ENCODE measurements around the gene ZNF26.
"Not testable (repeated sequence)": the region's sequence is repeated elsewhere in the genome, so short reads cannot be mapped to it uniquely, and the experiment has no call there.

Gene ZNF26

GRCh38 chr12:132956011-132956788, 30.0 kb upstream of the ZNF26 start, which contains the start of gene ZNF605:
TSS of gene ZNF605 (minus strand) at chr12:132956306. CDS start at chr12:132945635, 10,671 bp downstream.
- peak; percentile 96 for DNase-seq (ENCODE audit: low spot score)

- not testable (repeated sequence) for DNase-seq (ENCODE audit: low spot score)
Observed at GRCh38 chr12:132961790-132962189, 24.4 kb upstream of the ZNF26 start.

DNA sequence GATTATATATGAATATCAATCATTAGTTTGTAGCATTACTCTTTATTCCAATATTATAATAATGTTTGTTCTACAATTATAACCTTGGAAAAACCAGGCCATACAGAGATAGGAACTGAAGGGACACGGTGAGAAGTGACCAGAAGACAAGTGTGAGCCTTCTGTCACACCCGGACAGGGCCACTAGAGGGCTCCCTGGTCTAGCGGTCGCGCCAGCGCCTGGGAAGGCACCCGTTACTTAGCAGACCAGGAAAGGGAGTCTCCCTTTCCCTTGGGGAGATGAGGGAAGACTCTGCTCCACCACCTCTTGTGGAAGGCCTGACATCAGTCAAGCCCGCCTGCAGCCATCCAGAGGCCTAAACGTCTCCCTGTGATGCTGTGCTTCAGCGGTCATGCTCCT, 22.2 kb upstream of the ZNF26 start:
- DNase-seq (ENCODE audit: low spot score), result not testable (repeated sequence)

- no peak for DNase-seq (ENCODE audit: low spot score)
Observed at GRCh38 chr12:132965796-132966195, 20.4 kb upstream of the ZNF26 start.

DNA sequence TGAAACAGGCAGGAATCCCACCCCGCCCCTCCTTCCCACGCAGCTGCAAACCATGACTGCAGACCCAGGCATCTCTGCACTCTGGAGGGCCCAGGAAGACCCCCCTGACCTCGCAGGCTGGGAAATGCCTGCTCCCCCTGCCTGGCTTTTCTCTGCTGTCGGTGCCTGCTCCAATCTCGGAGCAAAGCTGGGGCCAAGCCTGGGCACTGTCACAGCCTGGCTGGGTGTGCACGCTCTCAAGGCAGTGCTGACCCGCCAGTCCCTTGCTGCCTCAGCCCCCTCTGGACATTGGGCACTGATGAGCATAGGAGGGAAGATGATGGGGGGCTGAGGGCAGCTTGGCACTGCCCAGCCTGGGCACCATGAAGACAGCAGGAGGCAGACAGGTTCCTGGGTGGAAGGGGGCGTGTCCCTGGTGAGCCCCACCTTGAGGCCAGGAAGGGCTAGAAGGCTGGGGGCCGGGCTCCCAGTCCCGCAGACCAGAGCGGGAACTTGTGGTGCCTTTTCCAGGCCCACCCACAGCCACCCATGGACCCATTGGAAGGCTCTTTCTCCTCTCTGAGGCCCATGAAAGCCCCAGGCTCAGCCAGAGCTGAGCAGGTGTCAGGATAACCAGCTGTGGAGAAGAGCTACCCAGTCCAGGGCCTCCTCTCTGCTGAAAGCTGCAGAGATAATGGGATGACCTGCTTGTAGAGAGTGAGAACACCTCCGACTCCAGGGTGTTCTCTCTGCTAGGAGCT, 19.3 kb upstream of the ZNF26 start:
- DNase-seq (ENCODE audit: low spot score), result no peak

DNA sequence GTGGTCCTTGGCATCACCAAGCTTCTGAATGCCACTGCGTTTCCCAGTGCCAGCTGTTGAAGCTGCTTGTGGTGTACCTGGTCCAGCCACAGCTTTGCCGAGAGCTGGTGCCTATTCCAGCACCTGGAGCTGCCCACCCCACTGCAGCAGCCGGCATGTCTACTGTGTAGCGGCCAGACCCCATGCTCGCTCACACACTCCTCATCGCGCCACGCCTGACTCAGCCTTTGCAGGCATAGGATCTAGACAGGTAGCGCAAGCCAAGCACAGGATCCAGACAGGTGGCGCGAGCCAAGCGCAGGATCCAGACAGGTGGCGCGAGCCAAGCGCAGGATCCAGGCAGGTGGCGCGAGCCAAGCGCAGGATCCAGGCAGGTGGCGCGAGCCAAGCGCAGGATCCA, 18.4 kb upstream of the ZNF26 start:
- DNase-seq (ENCODE audit: low spot score), result no peak

DNA sequence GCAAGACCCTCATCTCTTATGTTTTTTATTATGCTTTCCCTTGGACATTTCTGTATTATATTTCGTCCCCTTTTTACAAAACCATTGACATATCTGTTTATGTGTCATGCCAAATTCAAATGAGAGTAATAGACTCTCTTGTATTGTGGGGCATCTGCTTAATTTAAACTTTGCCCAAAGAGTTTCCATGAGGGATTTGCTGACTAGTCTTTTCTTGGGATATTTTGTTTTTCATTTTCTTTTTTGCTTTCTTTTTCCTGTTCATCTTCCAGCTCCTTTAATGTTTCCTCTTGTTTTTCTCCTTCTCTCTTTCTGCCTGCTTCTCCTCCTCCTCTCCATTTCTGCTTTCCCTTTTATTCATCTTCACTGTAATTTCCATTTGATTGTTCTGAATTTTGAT, 13.8 kb upstream of the ZNF26 start:
- DNase-seq (ENCODE audit: low spot score), result no peak

- DNase-seq (ENCODE audit: low spot score), result not testable (repeated sequence)
Observed at GRCh38 chr12:132976870-132977269, 9.3 kb upstream of the ZNF26 start.

DNA sequence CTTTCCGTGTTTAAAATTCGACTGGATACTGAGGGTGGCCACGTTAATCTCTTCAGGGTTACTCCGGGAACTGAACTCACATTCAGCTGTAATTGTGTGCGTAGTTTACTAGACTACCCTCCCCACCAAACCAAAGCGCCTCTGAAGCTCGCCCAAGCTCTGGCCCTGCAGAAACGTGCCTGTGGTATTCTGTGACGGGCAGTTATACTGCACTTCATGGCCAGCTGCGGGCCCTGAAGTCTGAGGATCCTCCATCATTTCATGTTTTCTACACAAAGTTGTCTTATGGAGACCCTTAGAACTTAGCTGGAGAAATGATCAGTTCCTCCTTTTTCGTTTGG, 688 bp downstream of the ZNF26 start:
- DNase-seq (ENCODE audit: low spot score), result no peak

DNA sequence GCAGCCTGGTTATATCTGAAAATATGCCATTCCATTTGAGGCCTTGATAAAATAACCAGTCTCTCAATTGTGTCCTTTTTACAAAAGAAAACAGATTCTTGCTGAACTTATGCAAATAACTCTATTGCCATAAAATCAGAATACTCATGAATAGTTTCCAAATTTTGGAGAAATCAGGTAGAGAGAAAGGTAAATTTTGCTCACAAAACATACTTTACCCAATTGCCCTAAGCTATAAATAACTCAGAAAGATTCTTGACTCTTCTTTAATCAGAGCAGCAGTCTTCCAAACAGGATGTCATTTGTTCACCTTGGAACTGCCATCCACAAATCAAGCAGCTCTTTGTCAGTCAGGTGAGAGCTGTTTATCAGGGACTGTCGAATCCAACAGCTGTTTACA, 12.6 kb downstream of the ZNF26 start:
- DNase-seq (ENCODE audit: low spot score), result no peak

- no peak for DNase-seq (ENCODE audit: low spot score)
Observed at GRCh38 chr12:133010657-133011297, 24.6 kb downstream of the ZNF26 start.

DNA sequence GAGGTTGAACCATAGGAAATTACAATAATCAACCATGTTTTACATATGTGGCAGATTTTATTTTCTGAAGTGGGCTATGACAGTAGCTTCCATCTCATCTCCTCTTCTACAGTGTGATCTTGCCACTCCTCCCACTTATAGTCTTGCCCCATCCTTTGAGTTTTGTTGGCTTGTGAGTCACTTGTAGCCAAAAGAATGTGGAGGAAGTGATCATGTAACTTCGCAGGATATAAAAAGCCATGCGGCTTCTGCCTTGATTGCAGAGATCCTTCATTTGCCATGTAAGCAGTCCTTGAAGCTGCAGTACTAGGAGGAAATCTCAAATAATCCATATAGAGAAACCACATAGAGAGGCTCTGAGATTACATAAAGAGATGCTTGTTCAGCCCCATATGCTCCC, 37.4 kb downstream of the ZNF26 start:
- DNase-seq (ENCODE audit: low spot score), result no peak

GRCh38 chr12:133026996-133027395, 40.8 kb downstream of the ZNF26 start:
- no peak for DNase-seq (ENCODE audit: low spot score)

- peak; percentile 99 for DNase-seq (ENCODE audit: low spot score)
Observed at GRCh38 chr12:133037207-133038005, 51.2 kb downstream of the ZNF26 start, which contains the start of gene ZNF84. TSS of gene ZNF84 (plus strand) at chr12:133037509. CDS start at chr12:133041468, 3,959 bp downstream.

DNA sequence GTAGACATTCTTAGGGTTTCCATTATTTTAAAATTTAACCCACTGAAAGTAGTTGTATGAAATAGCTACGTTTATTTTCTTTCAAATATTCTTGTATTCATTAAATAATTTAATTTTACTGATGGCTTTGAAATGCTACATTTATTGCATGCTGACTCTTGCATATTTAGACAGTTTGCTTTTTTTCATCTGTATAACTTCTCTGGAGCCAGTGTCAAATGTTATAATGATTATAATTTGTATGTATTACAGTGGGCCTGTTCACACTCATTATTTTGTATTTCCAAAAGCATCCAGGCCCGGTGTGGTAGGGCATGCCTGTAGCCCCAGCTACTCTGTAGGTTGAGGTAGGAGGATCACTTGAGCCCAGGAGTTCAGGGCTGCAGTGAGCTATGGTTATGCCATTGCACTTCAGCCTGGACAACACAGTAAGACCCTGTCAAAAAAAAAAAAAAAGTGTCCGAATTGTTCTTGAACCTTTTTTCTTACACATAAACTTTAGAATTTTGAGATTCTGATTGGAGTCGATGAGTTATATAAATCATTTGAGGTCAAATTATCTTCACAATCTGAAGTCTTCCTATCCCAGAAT, 52.0 kb downstream of the ZNF26 start:
- no peak for DNase-seq (ENCODE audit: low spot score)

GRCh38 chr12:133046698-133047097, 60.5 kb downstream of the ZNF26 start:
- DNase-seq (ENCODE audit: low spot score), result no peak

DNA sequence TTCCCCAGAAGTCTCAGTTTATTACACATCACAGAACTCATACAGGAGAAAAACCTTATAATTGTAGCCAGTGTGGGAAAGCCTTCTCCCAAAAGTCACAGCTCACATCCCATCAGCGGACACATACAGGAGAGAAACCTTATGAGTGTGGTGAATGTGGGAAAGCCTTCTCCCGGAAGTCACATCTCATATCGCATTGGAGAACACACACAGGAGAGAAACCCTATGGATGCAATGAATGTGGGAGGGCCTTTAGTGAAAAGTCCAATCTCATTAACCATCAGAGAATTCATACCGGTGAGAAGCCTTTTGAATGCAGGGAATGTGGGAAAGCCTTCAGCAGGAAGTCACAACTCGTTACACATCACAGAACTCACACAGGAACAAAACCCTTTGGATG, 71.3 kb downstream of the ZNF26 start:
- DNase-seq (ENCODE audit: low spot score), result no peak

- no peak for DNase-seq (ENCODE audit: low spot score)
Observed at GRCh38 chr12:133058203-133059113, 72.3 kb downstream of the ZNF26 start.

- no peak for DNase-seq (ENCODE audit: low spot score)
Observed at GRCh38 chr12:133061954-133062353, 75.8 kb downstream of the ZNF26 start.

DNA sequence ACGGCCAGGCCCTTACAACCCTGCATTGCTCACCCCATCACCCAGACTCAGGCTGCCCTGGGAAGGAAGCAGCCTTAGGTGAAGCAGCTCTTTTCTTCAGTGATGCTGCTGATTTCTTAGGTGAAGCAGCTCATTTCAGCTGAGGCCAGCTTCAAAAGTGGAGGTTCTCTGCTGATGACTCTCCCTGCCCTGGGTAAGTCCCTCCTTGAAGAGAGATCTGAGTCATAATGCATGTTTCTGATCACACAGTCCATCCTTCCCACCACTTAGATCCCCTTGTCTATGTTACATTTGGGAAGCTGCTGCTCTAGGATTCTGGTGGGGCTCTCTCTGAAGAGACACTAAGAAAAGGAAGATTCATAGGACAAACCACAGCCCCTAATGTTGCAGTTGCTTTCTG, 77.4 kb downstream of the ZNF26 start:
- DNase-seq (ENCODE audit: low spot score), result no peak

- DNase-seq (ENCODE audit: low spot score), result no peak
Observed at GRCh38 chr12:133073836-133074235, 87.7 kb downstream of the ZNF26 start.
